Activated T-helper 1 cell treated with anti-CD3 and anti-CD28 coated beads, Interleukin-2, amount 50 U/mL, for 16 hours (primary cell): ENCODE data around the gene C9orf43.
"Not testable (repeated sequence)": the region's sequence is repeated elsewhere in the genome, so short reads cannot be mapped to it uniquely, and the experiment has no call there.

ENCODE experiments used
- DNase-seq, 2 donors: peaks; one replicate each; pipeline ENCODE4 v3.0.0-alpha.2; 2020; ENCODE audit warnings: low read depth in 1 of 2, low spot score in 1 of 2

The C9orf43 gene

GRCh38 chr9:113410207-113410864 lies at the start of gene C9orf43, which contains the start of gene POLE3:
Gene C9orf43, plus strand, starts transcription at chr9:113410747. Its CDS starts 2,747 bp downstream, at chr9:113413494.
Gene POLE3, minus strand, starts transcription at chr9:113410675. Its CDS starts 382 bp downstream, at chr9:113410293.
- peak; percentile 89 to 90 for DNase-seq

GRCh38 chr9:113361304-113362018 lies 49.1 kb upstream of the C9orf43 start:
- no peak for DNase-seq

- no peak for DNase-seq
Measured at GRCh38 chr9:113363336-113363735, 47.2 kb upstream of the C9orf43 start.

GRCh38 chr9:113364951-113365350 lies 45.6 kb upstream of the C9orf43 start:
- no peak for DNase-seq

DNA sequence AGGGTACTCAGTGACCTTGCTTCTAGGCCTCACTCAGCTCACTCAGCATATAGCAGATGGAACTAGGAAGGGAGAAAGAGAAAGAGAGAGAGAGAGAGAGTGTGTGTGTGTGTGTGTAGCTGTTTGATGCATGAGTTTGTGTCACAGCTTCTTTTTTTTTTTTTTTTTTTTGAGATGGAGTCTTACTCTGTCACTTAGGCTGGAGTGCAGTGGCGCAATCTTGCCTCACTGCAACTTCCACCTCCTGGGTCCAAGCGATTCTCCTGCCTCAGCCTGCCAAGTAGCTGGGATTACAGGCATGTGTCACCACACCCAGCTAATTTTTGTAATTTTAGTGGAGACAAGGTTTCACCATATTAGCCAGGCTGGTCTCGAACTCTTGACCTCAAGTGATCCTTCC lies 44.9 kb upstream of the C9orf43 start:
- not testable (repeated sequence) for DNase-seq

GRCh38 chr9:113368348-113368981 lies 42.1 kb upstream of the C9orf43 start:
- DNase-seq: no peak

DNA sequence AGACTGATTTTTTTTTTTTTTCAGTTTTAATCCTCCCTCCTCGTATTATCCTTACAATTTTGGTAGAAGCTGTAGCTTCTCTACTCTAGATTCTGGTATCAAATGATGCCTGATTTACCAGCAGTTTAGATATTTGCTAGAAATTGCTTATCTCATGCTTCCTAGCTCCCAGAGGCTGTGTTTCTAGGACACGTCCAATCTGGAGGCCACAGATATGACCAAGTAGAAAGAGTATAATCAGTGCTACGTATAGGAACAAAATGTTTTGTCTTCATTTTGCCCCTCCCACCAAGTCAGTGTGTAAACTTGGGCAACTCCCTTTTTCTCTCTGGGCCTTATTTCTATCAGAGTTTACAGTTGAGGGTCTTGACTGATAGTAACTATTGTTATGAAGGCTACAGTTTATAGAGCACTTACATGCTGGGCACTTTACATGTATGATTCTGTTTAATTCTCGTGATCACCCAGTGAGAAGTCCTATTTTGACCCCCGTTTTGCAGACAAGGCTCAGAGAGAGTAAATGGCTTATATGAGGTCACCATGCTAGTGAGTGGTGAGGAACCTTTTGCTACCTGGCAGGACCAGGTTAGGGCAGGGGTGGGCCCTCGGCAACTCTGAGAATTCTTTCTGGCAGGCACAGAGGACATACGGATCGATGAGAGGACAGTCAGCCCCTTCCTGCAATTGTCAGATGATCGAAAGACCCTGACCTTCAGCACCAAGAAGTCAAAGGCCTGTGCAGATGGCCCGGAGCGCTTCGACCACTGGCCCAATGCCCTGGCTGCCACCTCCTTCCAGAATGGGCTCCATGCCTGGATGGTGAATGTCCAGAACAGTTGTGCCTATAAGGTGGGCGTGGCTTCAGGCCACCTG lies 41.3 kb upstream of the C9orf43 start:
- no peak for DNase-seq

GRCh38 chr9:113369855-113370140 lies 40.7 kb upstream of the C9orf43 start:
- no peak for DNase-seq

- no peak for DNase-seq
Measured at GRCh38 chr9:113370806-113371325, 39.7 kb upstream of the C9orf43 start.

GRCh38 chr9:113372059-113372458 lies 38.5 kb upstream of the C9orf43 start:
- DNase-seq: no peak

DNA sequence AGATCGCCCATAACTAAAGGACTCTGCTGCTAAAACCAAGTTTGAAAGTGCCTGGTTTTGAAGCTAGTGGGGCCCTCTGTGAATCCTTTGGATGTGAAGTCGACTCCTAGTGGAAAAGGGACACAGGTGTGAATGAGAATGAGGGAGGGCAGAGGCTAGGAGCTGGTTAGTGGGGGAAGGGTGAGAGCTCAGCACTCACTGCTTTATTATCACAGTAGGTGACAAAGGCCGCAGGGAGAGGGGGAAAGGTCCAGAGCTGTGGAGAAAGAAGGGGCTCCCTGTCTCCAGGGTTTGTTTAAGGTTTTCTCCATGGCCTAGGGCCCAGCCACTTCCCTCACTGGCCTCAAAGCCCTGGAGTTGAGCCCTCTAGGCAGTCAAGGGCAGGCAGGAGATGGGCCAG lies 37.3 kb upstream of the C9orf43 start:
- no peak for DNase-seq

GRCh38 chr9:113373676-113374392 lies 36.7 kb upstream of the C9orf43 start:
- DNase-seq: no peak

DNA sequence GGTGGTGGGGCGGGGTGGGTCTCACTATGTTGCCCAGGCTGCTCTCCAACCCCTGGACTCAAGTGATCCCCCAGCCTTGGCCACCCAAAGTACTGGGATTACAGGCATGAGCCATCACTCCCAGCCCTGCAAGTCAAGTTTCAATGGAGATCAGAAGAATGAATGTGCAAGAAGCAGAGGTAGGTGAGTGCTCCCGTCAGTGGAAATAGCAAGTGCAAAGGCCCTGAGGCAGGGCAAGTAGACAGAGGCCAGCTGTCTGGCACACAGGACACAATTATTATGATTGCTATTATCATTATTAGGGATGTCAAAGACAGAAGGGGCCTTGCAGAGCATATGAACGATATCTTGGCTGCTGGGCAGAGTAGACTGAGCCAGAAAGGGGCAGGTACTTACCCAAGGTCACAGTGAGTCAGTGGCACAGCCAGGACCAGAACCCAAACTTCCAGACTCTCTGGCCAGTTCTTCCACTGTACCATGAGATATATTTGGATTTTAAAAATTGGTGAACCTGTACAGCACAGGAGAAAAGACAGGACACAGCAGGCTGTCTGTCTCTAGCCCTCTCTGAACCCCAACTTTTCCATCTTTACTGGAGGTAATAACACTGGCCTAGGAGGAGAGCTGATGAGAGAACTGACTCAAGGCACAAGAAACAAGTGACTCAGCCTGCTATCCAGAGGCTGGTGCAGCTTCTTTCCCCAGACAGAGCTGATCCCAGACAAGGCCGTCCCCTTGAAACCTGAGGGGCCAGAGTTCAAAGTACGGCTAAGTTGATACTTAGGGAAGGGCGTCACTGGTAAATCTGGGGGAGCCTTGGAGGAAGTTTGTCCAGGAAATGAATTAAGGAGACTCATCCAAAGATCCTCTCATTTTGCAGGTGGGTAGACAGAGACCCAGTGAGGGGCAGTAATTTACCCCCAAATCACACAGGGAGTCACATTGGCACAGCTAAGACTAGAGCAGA lies 35.2 kb upstream of the C9orf43 start:
- DNase-seq: no peak

GRCh38 chr9:113376634-113377567 lies 33.6 kb upstream of the C9orf43 start, which contains the start of gene HDHD3:
Gene HDHD3, minus strand, starts transcription at chr9:113376986. Its CDS starts 2,632 bp downstream, at chr9:113374354.
- DNase-seq: peak; percentile 49 to 75

DNA sequence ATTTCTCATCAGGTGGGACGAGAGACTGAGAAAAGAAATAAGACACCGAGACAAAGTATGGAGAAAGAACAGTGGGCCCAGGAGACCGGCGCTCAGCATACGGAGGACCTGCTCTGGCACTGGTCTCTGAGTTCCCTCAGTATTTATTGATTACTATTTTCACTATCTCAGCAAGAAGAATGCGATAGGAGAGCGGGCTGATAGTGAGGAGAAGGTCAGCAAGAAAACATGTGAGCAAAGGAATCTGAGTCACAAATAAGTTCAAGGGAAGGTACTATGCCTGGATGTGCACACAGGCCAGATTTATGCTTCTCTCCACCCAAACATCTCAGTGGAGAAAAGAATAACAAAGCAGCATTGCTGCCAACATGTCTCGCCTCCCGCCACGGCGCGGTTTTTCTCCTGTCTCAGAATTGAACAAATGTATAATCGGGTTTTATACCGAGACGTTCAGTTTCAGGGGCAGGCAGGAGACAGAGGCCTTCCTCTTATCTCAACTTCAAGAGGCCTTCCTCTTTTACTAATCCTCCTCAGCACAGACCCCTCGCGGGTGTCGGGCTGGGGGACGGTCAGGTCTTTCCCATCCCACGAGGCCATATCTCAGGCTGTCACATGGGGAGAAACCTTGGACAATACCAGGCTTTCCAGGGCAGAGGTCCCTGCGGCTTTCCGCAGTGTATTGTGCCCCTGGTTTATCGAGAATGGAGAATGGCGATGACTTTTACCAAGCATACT lies 31.3 kb upstream of the C9orf43 start:
- DNase-seq: not testable (repeated sequence)

DNA sequence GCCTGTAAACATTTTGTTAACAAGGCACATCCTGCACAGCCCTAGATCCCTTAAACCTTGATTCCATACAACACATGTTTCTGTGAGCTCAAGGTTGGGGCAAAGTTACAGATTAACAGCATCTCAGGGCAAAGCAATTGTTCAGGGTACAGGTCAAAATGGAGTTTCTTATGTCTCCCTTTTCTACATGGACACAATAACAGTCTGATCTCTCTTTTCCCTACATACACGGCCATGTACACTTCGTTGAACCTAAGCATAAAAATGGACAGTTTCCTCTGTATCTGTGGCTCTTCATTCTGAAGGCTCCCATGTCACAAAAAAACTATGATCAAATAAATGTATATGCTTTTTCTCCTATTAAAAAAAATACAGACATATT lies 30.7 kb upstream of the C9orf43 start:
- DNase-seq: not testable (repeated sequence)

- DNase-seq: no peak
Measured at GRCh38 chr9:113380869-113381378, 29.6 kb upstream of the C9orf43 start.
